AG09309 (cell line): ENCODE measurements around the gene SMAP2.

Source experiments
- DNase-seq: peaks from one replicate; pipeline ENCODE4 v3.0.0-alpha.2; 2010; ENCODE audit warnings: low read depth
- H3K4me3 ChIP-seq: 2 replicates; pipeline ENCODE4 v1.5.1; 2011; ENCODE audit warnings: mild to moderate bottlenecking, low read depth, low read length, moderate library complexity; ENCODE audit not compliant: control insufficient read depth
- CTCF ChIP-seq: IDR thresholded peaks from 2 replicates; pipeline ENCODE4 v1.5.1; 2011; ENCODE audit warnings: mild to moderate bottlenecking, low read depth, low read length, inconsistent platforms; ENCODE audit not compliant: insufficient read depth, control insufficient read depth; ENCODE audit errors: missing control alignments

The SMAP2 gene

GRCh38 chr1:40382108-40382460 is 8.6 kb downstream of the SMAP2 start:
- H3K4me3 ChIP-seq: no peak overlapping the region
- no peak for TF ChIP-seq CTCF
- no peak for DNase-seq

DNA sequence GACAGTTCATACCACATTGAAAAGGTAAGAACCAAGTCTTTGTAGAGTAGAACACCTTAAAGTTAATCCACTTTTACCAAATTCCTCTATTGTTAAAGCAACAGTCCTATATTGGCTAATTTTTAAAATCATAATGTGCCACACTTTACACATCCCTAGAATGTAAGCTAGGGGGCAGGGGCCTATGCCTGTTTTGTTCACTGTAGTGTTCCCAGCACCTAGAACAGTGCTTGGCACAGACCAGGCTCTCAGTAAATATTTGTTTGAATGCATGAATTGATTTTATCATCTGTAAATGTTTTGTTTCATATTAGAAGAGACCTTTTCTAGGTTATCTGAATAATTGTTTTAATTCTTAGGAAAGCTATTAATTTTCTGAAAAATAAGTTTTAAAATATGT is 9.1 kb downstream of the SMAP2 start:
- no peak overlapping the region for H3K4me3 ChIP-seq
- no peak for TF ChIP-seq CTCF
- no peak for DNase-seq

- DNase-seq: no peak
- TF ChIP-seq CTCF: no peak
- H3K4me3 ChIP-seq: no peak overlapping the region
Measured at GRCh38 chr1:40383095-40383487, 9.6 kb downstream of the SMAP2 start.

GRCh38 chr1:40383488-40384412 is 10.2 kb downstream of the SMAP2 start:
- no peak overlapping the region for H3K4me3 ChIP-seq
- TF ChIP-seq CTCF: no peak

GRCh38 chr1:40384413-40384762 is 10.9 kb downstream of the SMAP2 start:
- no peak overlapping the region for H3K4me3 ChIP-seq
- no peak for DNase-seq
- TF ChIP-seq CTCF: no peak

More at GRCh38 chr1:40383488-40384412, 10.2 kb downstream of the SMAP2 start:
- DNase-seq: no peak

DNA sequence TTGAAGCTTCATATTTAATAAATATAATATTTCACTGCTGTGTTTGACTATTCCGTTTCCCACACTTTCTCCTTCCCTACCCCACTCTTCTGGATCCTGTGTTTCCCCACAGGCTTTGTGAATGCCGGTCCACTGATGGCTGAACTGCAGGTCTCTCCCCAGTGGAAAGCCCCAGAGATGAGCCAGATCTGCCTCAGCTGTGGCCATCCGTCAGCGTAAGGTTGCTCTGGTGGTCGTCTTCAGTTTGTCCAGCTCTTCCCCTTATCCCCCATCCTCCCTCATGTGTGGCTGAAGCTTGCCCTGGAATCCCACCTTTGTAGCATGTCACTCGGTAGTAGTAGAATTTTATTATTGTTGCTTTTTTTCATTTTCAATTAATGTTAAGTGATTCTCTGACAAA is 11.4 kb downstream of the SMAP2 start:
- no peak for TF ChIP-seq CTCF
- H3K4me3 ChIP-seq: no peak overlapping the region
- DNase-seq: no peak
